ENCODE measurements around the gene RNF151.
"Not testable (repeated sequence)": the region's sequence is repeated elsewhere in the genome, so short reads cannot be mapped to it uniquely, and the experiment has no call there.

Gene RNF151

GRCh38 chr16:1960665-1961630 is 5.7 kb upstream of the RNF151 start:
- DNase-seq = no peak

DNA sequence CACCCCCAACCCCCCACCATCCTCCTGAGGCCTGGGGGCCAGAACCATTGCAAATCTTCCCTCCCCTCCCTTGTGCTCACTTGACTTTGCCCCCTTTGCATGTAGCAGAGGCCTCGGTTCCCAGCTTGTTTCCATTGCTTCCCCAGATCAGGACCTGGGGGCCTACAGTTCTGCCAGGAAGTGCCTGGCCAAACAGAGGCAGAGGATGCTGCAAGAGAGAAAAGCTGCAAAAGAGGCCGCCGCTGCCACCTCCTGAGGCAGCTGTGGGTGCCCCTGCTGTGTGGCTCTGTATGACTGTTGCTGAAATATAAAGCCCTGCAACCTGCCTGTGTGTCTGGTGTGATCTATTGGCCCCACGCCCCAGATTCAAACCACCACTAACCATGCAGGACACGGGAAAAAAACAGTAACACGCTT is 5.0 kb upstream of the RNF151 start:
- no peak for DNase-seq

GRCh38 chr16:1962161-1963153 is 4.2 kb upstream of the RNF151 start:
- not testable (repeated sequence) for DNase-seq

DNA sequence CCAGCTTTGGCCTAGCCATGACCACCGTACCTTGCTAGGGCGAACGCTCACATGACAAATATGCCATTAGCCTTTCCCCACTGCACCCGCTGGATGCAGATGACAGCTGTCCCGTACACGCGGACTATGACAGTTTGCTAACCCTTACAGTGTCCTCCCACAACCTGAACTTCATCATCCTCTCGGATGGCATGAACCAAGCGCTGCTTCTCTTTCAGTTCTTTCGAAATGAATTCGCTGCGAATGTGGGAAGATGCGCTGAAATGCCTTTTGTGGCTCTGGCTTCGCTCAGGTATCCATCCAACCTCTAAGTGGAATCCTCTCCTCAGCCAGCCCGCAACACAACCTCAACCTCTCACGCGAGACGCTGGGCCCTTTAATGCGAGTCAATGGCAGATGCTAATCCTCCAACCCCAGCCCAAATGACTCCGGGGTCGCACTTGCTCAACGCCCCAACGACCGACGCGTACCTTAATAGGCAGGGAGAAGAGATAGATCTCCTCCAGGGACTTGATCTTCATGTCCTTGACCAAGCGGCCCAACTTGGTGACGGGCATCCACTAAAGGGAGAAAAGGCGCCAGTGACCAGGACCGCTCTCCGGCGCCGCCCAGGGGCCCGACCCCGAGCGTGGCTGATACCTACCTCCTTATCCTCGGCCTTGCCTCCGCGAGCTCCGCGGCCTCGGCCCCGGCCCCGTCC is 2.7 kb upstream of the RNF151 start:
- no peak for DNase-seq

DNA sequence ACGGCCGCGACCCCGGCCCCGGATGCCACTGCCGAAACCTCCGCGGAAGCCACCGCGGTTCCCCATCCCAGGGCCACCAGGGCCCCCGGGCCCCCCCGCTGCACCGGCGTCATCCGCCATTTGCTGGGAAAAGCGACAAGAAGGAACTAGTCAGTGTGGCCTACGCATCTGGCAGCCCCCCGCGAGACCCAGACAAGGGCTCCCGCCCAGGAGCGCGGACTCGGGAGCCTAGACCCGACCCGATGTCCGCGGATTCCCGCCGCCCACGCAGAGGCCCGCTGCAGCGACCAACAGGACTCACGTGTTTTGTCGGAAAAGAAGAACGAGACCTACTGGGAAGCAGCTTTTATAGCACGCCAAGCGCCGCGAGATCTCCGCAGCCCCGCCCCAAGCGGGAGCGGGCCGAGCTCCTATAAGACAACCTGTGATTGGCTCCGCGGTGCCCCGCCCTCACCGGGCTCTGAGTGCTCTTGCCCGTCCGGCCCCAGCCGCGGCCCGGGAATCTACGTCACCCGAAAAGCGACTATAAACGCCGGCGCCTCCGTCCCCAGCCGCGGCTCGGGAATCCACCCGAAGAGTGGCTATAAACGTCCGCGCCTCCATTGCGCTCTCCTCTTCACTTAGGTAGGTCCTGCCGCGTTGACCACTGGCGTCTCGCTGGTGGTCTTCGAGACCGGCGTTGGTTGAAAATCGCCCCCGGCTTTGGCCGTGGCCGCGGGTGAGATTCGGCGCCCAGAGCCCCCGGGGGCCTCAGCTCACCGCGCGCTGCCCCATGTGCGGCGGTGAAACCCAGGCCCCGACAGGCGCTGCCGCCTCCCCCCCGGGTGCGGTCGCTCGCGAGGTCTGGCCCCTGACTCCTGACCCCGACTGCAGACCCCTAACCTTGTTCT is 1.9 kb upstream of the RNF151 start, which contains the start of gene RPS2:
Gene RPS2, minus strand, starts transcription at position 321 of the 890 bp plus-strand sequence. Its CDS starts 201 bp downstream, at position 120.
- peak; percentile 91 for DNase-seq

- no peak for DNase-seq
Measured at GRCh38 chr16:1965396-1966001, 1.2 kb upstream of the RNF151 start.

- DNase-seq = no peak
Measured at GRCh38 chr16:1968146-1968953, 1.7 kb downstream of the RNF151 start.

GRCh38 chr16:1971796-1972489 is 5.3 kb downstream of the RNF151 start, which contains the start of gene TBL3:
Gene TBL3, plus strand, starts transcription at chr16:1972053. Its CDS starts 112 bp downstream, at chr16:1972165.
- no peak for DNase-seq

DNA sequence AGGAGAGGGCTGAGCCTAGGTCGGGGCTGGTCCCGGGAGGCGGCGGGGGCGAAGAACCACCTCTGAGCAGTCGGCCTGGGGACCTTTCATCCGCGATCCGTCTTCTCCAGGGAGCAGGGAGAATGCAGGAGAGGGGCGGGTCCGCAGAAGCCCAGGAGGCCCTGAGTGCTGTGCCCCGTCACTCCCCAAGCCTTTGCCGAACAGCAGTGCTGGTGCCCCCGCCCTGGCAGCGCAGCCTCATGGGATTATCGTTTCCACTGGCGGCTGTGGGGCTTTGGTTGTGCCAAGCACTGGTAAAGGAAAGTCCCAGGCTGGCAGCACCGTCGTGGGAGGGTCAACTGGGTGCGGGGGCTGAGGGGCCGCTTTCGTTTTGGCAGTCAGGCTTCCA is 5.8 kb downstream of the RNF151 start:
- DNase-seq = no peak

GRCh38 chr16:1973461-1974156 is 7.0 kb downstream of the RNF151 start:
- no peak for DNase-seq

DNA sequence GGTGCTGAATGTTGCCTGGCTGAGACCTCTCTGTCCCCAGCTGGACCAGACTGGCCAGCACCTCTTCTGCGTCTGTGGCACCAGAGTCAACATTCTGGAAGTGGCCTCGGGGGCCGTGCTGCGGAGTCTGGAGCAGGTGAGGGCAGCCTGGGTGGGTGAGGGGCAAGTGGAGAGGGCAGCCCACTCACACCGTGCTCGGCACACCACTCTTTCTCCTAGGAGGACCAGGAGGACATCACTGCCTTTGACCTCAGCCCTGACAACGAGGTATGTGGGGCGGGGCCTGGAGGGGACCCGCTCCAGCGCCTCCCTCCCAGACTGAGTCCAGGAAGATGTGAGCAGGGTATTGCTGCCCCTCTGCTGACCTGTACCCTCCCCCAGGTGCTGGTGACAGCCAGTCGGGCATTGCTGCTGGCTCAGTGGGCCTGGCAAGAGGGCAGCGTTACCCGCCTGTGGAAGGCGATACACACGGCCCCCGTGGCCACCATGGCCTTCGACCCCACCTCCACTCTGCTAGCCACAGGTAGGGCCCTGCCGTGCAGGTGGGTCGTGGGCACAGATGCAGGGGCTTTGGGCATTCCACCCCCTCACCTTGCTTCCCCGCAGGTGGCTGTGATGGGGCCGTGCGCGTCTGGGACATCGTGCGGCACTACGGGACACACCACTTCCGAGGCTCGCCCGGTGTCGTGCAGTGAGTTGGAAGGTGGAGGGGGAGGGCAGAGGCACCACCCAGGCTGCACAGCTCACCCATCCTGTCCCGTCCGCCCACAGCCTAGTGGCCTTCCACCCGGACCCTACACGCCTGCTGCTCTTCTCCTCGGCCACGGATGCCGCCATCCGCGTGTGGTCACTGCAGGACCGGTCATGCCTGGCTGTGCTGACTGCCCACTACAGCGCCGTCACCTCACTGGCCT is 7.8 kb downstream of the RNF151 start:
- no peak for DNase-seq

GRCh38 chr16:1975432-1976215 is 9.0 kb downstream of the RNF151 start:
- DNase-seq = no peak

DNA sequence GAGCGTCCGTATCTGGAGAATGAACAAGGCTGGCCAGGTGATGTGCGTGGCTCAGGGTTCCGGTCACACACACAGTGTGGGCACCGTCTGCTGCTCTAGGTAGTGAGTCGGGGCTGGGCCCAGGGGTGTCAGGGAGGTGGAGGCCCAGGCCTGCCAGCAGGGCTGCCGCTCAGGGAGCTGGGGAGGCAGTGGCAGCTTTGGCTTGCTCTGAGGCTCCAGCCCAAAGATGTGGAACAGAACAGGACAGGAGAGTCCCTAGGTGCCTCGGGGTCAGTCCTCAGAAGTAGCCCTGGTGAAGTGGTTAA is 9.5 kb downstream of the RNF151 start:
- no peak for DNase-seq

DNA sequence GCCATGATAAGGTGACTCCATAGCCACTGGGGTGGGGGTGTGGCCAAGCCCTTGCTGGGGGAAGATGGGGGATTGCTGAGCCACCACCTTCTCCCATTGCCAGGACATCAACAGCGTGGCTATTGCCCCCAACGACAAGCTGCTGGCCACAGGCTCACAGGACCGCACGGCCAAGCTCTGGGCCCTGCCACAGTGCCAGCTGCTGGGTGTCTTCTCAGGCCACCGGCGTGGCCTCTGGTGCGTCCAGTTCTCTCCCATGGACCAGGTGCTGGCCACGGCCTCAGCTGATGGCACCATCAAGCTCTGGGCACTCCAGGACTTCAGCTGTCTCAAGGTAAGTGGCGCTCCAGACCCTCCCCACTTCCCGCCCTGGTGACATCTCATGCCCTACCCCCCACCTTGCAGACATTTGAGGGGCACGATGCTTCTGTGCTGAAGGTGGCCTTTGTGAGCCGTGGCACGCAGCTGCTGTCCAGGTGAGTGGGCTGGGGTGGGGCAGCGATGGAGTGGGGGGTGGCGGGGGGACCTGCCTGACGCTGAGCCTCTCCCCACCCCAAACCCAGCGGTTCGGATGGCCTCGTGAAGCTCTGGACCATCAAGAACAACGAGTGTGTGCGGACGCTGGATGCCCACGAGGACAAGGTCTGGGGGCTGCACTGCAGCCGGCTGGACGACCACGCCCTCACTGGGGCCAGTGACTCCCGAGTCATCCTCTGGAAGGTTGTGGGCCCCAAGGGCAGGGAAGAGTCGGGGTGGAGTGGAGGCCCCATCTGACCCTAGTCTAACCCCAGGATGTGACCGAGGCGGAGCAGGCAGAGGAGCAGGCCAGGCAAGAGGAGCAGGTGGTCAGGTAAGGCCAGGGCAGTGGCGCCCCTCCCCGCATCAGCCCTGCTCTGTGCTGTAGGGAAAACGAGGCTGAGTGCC is 10.6 kb downstream of the RNF151 start:
- no peak for DNase-seq

DNA sequence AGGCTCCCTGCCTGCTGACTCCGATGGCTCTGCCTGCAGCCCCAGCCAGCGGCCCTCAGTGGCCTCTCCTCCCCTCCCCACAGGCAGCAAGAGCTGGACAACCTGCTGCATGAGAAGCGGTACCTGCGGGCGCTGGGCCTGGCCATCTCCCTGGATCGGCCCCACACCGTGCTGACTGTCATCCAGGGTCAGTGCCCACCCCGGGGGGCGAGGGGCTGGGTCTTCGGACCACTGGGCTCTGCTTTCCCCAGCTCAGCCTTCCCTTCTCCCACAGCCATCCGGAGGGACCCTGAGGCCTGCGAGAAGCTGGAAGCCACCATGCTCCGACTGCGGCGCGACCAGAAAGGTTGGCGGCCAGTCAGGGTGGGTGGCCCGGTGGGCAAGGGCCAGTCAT is 11.2 kb downstream of the RNF151 start:
- no peak for DNase-seq
